SH-SY5Y (cell line): ENCODE results near the gene TCF12.

Experiments
- GATA2 ChIP-seq: IDR thresholded peaks from 2 replicates; pipeline ENCODE4 v1.6.1; 2011; ENCODE audit warnings: mild to moderate bottlenecking, low read depth, low read length
- GATA3 ChIP-seq: IDR thresholded peaks from 2 replicates; pipeline ENCODE4 v1.6.1; 2011; ENCODE audit warnings: low read depth, mild to moderate bottlenecking, low read length, moderate library complexity

- no peak for TF ChIP-seq GATA2
- no peak for TF ChIP-seq GATA3
Measured at GRCh38 chr15:57134071-57134605, 215.7 kb downstream of the TCF12 start.
